GM18526 (cell line): Measurements from ENCODE around the gene NPHP1.

Source experiments
- POLR2A ChIP-seq: IDR thresholded peaks from 3 replicates; pipeline ENCODE4 v1.6.1; 2011; ENCODE audit not compliant: insufficient read length; ENCODE audit errors: extremely low read depth

NPHP1 gene

DNA sequence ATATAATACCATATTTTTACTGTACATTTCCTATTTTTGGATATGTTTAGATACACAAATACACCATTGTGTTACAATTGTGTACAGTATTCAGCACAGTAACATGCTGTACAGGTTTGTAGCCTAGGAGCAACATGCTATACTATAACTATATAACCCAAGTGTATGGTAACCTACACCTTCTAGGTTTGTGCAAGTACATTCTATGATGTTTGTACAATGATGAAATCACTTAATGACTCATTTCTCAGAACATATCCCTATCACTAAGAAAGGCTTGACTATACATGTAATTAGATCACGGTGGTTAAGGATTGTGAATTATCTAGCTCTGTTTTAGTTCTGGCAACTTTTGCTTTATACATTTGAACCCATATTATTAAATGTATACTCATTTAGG lies 31.3 kb downstream of the NPHP1 start:
- TF ChIP-seq POLR2A, result no peak

DNA sequence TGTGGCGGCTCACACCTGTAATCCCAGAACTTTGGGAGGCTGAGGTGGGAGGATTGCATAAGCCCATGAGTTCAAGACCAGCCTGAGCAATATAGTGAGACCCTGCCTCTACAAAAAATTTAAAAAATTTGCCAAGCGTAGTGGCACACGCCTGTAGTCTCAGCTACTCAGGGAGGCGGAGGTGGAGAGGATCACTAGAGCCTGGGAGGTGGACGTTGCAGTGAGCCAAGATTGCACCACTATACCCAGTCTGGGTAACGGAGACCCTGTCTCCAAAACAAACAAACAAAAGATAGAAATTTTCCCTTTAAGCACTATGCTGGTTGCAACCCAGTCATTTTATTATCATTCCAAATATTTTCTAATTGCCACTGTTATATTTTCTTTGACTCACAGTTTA lies 32.3 kb downstream of the NPHP1 start:
- no peak for TF ChIP-seq POLR2A

DNA sequence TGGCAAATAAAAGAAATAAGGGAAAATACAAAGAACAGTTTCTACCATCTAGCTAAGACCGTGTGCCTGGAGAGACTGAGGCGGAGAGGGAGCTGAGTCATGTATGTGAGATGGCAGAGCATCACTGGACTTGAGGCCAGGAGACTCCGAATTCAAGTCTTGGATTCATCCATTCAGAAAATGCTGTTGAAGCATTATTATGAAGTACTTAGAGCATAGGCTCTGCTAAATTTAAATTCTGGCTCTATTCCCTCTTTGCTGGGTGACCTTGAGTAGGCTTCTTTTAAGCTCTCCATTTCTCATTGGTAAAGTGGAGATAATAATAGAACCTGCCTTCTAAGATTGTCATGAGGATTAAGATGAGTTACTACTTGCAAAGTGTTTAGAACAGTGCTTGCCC lies 34.7 kb downstream of the NPHP1 start:
- no peak for TF ChIP-seq POLR2A

DNA sequence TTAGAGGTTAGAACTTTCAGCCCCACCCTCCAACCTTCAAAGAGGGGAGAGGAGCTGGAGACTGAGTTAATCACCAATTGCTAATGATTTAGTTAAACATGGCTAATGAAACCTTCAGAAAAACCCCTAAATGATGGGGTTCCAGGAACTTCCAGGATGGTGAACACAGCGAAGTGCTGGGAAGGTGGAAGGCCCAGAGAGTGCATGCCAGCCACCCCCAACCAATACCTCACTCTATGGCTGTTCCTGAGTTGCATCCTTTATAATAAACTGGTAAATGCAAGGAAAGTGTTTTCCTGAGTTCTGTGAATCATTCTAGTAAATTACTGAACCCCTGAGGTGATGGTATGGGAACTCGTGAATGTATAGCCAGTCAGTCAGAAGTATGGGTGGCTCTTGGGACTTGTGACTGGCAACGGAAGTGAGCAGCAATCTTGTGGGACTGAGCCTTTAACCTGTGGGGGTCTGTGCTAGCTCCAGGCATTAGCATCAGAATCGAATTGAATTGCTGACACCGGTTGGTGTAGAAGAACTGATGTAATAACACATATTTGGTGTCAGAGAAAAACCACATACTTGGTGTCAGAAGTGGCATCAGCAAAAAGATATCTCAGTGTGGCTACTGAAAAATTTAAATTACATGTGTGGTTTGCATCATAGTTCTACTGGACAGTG lies 37.4 kb downstream of the NPHP1 start:
- no peak for TF ChIP-seq POLR2A

DNA sequence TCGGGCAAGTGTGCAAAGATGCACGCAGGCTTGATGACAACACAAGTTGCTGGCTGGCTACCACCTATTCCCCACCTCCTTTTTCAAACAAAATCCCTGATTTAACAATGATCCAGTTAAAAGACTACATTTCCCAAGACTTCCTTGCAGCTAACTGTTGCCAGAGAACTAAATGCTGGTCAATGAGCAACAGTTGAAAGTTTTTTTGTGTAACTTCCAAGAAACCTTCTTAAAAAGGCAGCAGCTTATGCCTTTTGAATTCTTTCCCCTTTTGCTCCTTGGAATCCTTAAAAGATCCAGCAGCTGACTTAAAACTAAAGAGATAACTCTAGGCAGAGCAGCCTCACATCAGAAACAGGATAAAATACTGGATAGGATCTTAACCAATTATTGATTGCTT lies 38.5 kb downstream of the NPHP1 start:
- no peak for TF ChIP-seq POLR2A

DNA sequence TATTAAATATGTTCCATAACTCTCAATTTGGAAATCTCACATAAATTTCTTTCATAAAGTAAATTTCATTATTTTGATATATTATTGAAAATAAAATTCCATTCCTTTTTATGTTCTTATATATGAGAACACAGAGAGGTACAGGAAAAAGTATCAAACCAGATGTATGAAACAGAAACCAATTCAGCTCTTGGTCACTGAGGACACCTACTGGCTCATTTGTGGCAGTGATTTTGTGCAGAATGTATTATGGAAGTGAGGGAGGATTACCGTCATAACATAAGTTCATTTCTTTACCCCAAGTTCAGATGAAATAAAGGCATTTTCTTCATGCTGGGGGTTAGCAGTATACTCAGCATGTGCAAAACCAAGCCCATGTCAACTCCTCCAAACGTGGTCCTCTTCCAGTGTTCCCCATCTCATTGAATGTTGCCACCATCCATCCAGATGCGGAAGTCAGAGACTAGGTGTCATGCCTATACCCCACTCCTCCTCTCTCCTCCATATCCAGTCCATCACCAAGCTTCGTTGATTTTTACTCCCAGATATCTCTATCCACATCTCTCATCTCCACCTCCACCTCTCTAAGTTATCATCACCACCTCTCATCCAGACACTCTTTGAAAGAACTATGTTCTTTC lies 47.5 kb downstream of the NPHP1 start:
- no peak for TF ChIP-seq POLR2A

DNA sequence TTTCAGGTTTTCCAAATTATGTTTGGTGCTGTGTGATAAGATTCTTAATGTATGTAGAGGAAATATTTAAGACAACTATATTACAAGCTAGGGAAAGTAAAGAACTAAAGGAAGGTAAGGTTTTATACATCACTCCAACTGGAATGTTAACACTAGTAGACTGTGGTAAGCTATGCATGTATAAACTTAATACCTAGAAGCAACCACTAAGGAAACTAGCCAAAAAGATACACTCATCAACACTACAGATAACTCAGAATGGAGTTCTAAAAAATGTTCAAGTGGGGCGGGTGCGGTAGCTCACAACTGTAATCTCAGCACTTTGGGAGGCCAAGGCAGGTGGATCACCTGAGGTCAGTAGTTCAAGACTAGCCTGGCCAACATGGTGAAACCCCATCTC lies 51.4 kb downstream of the NPHP1 start:
- TF ChIP-seq POLR2A, result no peak

DNA sequence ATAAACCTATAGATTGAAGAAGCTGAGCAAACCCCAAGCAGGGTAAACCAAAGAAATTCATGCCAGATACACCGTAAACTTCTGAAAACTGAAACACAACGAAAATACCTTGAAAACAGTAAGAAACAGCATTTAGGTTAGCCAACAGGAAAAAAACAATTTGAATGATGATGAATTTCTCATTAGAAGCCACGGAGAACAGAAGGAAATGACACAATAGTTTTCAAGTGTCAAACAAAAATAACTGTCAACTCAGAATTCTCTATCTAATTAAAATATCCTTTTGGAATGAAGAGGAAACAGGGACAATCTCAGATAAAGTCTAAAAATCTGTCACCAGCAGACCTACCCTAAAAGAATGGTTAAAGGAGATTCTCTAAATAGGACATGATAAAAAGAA lies 51.9 kb downstream of the NPHP1 start:
- TF ChIP-seq POLR2A, result no peak

DNA sequence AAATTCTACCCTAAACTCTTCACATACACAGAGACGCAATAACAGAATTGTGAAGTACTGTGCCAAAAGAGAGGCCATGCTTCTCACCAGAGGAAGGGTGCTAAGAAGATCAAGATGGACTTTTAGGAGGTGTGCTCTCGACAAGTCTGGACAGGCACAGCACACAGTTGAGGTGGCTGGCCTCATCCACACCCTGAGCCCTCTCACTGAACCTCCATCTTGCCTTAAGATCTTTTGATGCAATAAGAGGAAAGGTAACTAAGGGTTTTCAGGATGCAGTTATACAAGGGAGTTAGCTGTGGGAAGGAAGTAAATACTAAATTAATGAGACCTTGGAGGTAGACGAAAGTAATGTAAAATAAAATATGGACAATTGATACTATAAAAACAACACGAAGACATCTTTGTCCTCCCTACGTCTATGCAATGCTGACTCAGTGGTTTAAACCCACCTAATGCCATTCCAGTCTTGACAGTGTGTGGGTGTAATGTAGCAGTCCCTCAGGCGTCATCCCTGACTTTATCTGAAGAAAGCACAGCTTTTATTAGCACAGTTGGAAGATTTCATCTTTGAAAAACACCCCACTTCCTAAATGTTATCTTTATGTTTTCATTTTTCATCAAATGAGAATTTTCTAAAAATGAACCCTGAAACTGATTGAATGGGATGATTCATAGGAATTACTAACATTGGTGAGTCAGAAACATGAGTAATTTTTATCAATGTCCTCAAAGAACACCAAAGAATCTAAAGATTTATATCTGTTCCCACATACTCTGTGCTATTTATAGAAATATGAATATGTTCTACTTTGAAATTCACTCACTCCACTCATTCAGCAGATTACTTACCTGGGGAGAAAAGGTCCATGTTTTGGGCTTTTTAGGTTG lies 55.2 kb downstream of the NPHP1 start:
- no peak for TF ChIP-seq POLR2A

DNA sequence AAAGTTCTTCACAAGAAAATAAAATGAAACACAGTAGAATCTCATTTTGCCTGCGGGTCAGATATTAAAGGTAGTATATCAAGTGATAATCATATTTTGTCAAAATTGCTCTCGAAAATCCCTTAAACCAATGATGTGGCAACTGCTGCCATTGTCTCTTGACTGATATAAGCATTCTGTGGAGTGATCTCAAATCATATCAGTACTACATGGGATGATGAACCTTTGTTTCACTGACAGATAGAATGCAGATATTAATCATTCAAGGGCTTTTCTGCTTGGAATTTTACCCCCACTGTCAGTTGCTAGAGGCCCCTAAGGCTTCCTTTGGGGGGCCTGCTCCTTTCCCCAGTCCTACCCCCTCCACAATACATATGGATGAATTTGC lies 57.9 kb downstream of the NPHP1 start:
- no peak for TF ChIP-seq POLR2A

DNA sequence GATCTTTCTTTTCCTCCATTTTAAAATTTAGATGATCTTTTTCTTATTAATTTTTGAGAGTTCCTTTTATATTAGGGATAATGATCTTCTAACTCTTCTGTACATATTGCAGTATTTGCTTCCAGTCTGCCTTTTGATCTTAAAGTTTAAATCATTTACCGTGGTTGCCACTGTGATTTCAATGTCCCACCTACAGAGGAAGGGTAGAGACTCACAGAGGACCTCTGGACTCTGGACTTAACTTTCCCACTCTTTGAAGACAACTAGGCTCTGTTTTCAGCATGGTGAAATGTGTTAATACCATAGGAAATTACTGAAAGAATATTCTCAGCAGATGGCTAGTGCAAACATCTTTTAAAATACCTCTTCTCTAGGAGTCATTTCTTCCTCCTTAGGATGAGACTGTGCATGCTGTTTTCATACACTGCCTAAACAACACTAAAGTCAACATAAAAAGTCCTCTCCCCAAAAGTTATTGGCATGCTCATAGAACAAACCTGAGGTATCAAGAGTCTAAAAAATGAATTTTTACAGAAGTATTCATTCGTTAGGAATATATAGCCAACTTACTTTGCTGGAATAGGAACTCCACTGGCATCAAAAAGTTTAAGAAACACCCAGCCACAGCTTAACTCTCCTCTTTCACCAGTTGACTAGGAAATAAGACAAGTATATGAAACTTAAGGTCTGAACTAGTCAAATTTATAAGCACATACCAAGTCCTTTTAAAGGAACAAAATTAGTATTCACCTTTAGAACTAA lies 58.4 kb downstream of the NPHP1 start:
- TF ChIP-seq POLR2A, result no peak

DNA sequence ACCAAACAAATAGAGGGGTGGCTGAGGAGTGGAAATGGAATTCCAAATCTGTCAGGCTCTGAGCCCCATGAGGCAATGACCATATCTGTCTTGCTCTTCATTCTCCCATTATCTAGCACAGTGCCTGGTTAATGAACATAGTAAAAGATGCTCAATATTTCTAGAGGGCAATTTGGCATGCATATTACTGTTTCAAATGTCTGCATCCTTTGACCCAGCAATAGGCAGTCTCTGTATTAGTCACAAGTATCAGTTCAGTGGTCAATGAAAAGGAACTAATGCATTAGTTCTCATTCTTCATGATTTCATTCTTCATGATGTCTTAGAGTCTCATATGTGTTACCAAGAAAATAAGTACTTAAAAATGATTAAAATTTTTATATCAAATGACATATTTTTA lies 60.8 kb downstream of the NPHP1 start:
- no peak for TF ChIP-seq POLR2A

DNA sequence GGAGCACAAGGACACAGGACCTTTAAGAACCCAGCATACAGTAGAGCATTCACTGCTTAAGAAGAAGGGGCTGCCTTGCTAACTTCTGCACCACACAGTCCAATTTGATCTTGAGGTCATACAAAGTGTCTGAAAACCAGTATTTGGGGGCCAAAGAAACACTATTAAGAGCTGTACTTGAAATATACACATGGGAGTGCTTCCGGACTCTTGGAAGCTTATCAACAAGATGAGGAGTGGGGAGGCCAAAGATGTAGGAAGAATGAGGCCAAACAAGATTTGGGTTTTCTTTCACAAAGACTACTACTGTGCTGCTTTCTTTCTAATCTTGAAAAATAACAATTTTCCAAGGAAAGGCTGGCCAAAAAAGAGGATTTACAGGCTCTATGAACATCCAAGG lies 64.4 kb downstream of the NPHP1 start:
- TF ChIP-seq POLR2A, result no peak

DNA sequence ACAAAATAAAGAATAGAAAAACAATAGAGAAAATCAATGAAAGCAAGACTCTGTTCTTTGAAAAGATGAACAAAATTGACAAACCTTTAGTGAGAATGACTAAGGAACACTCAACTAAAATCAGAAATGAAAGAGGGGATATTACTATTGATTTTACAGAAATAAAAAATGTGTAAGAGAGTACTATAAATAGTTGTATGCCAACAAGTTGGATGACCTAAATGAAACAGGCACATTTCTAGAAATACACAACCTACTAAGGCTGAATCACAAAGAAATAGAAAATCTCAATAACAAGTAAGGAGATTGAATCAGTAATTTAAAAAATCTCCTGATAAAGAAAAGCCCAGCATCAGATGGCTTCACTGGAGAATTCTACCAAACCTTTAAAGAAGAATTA lies 70.8 kb downstream of the NPHP1 start:
- no peak for TF ChIP-seq POLR2A

DNA sequence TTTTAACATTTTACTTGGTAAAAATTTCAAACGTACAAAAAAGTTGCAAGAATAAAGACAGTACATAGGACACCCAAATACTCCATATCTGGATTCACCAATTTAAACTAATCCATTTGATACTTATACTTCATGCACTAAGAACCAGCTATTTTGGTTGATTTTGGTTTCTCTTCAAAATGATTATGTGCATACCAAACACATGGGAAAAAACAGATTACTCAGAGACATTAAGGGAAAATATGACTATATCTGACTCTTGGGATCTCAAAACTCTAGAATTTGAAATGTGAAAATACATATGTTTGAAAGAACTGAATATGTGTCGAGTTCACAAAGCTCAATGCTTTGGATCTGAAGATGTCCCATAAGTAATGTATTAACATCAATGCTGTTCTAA lies 73.6 kb downstream of the NPHP1 start:
- no peak for TF ChIP-seq POLR2A

DNA sequence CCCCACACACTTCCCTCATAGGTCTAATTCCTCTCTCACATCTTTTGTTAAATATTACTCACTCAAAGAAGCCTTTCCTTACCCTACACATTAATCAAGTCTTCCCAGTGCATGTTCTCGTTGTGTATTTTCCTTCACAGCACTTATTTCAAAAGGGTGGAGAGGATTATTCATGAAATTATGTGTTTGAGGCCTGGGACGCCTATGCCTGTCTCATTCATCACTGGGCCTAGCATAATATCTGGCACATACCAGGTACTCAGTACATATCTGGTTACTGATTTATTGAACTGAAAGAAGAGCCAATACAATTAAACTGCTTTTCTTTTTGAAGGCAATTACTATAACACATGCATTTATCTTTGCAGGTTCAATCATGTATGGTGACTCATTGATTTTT lies 74.1 kb downstream of the NPHP1 start:
- no peak for TF ChIP-seq POLR2A

DNA sequence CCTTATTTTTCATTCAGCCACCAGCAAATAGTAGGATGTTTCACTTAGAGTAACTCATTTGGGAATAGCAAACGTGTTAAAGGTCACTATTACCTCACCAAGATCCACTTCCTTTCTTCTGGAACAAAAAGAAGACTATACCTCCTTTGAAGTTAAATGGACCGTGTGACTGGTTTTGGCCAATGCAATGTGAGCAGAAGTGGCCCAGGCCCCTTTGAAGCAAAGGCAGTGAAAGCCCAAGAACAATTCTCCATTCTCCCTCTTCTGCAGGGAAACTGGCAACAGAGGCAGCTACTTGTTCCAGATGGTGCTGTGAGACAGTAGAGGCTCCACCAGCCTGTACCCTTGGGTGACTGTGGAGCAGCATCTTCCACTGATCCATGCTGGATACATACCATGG lies 77.9 kb downstream of the NPHP1 start:
- no peak for TF ChIP-seq POLR2A
